Nucleus accumbens (tissue), 56 donors: ENCODE results near the gene DGKD.
"Not testable (repeated sequence)": the region's sequence is repeated elsewhere in the genome, so short reads cannot be mapped to it uniquely, and the experiment has no call there.

Source experiments
- DNase-seq, 56 donors: peaks; one replicate each; lab custom pipeline; 2025; lab: John Stamatoyannopoulos, UW

DGKD gene

DNA sequence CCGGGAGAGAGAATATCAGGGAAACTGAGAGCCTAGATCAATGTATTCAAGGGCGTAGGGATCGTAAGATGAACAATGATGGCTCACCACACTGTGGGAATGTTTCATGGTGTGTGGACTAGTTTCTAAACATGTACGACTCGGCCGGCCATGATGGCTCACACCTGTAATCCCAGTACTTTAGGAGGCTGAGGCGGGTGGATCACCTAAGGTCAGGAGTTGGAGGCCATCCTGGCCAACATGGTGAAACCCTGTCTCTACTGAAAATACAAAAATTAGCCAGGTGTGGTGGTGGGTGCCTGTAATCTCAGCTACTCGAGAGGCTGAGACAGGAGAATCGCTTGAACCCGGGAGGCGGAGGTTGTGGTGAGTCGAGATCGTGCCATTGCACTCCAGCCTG is 18.2 kb upstream of the DGKD start:
- DNase-seq, result not testable (repeated sequence)

DNA sequence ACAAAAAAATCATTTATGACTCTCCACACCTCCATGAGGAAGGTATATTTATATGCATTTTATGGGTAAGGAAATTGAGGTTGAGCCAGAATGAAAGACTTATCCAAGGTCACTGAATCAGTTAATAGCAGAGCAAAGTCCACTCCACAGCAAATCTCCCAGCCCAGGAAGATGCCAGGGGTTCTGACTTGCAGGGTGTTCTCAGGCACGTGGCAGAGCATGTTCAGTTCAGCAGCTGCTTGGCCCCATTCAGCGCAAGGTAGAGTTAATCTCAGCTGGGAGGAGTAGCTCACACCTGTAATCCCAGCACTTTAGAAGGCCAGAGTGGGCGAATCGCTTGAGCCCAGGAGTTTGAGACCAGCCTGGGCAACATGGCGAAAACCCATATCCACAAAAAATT is 17.8 kb upstream of the DGKD start:
- no peak for DNase-seq

DNA sequence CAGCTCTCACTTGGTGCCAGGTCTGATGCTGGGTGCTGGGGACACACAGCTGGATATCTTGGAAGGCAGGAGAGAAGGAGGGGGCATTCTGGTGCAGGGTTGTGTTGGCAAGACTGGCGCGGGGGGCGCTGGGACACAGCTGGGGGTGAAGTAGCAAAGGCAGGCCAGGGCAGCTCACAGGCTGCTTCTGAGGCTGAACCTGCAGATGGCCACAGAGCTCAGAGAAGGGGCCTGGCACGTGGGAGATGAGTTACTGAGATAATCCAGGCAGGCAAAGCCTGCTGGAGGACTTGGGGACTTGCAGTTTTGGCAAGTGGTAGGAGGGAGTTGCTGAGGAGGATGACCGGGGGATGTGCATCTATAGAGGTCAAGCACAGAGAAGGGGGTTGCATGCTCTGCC is 16.2 kb upstream of the DGKD start:
- DNase-seq, result no peak

DNA sequence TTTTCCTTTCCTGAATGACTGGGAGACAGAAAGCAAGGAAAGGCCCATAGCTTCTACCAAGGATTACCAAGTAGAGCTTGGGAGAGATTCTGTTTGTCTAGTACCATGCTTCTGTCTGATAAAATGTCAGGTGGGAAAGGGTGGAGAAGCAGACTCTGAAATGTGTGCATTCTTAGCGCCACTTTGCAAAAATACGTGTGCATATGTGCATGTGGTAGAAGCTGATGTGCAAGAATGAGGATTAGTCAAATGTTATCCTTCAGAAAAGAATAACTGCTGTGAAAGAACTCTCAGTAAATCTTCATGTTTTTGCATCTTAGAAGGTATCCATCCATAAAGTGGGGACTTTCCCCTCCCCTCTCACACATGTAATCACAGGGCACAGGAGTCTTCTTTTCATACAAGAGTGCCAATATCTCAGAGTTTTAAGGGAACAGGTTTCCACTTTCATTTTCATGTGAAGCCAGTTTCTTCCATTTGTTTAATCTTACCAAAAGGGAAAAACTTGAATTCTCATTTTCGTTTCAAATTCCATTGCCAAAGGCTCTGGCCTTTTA is 15.4 kb upstream of the DGKD start:
- DNase-seq, result no peak

DNA sequence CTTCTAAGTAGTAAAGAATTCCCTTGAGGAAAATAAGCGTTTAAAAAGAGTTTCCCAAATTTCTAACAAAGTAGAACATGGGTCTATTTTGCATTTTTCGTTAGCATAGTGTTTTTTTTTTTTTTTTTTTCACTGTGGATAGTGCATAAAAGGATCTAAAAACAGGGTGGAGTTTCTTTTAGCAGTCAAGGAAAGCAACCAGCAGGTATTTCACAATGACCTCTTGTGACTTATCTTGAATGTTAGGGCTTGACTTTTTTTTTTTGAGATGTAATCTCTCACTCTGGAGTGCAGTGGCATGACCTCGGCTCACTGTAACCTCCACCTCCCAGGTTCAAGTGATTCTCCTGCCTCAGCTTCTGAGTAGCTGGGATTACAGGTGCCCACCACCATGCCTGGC is 14.9 kb upstream of the DGKD start:
- no peak for DNase-seq

DNA sequence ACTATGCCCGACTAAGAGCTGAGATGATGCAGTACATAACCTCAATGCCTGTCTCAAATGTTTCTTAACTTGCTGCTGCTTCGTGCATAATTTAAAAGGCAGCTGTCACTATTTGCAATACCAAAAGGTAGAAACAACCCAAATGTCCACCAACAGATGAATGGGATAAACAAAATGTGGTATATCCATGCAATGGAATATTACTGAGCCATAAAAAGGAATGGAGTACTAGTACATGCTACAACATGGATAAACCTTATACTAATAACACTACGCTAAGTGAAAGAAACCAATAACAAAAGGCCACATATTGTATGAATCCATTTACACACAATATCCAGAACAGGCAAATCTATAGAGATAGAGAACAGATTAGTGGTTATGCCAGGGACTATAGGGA is 13.0 kb upstream of the DGKD start:
- no peak for DNase-seq

DNA sequence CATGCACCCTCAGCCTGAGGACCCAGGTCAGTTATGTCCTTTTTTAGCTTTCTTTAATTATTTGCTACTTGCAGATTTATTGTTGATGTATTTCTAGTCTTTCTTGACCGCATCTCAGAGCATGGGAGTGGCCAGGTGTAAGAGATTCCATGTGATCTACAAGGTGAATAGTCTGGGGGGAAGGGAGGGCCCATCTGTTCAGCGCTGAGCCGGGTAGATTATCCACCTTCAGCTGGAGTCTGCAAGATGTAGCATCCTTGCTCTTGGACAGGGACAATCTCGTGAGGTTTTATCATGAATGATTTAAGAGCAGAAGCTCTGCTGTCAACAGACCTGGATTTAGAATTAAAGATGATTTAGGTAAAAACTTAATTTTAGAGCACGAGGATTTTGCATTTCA is 12.0 kb upstream of the DGKD start:
- DNase-seq, result no peak

DNA sequence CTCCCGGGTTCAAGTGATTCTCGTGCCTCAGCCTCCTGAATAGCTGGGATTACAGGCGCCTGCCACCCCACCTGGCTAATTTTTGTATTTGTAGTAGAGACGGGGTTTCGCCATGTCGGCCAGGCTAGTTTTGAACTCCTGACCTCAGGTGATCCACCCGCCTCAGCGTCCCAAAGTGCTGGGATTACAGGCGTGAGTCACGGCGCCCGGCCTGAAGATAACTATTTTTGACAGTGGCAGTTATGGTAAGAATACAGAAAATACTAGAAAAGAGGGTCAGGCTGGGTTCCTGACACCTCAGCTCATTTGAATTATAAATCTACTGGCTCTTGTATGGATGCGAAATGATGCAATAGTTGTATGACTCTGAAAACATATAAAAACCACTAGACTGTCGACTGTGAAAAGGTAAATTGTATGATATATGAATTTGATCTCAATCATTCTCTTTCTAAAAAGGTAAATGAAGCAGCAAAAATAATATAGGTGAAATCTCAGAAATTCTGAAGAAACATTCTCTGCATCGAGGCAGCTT is 11.1 kb upstream of the DGKD start:
- no peak for DNase-seq

DNA sequence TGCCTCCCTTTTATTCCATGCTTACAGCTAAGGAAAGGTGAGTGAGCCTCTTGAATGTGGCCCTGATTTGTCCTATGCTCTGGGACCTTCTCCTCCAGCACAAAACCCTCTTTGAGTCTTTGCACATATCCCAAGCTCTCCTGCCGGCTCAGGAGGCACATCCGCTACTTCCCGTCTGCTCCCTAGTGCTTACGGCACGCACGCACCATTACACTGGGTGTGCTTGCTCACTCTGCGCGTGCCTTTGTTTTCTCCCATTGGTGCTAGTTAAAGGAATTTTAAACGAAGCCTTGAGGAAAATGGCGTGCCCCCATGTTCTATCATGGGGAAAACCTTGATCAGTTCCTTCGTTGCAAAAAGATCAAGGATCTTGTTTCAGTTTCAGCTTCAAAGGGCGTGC is 7.9 kb upstream of the DGKD start:
- DNase-seq, result no peak

DNA sequence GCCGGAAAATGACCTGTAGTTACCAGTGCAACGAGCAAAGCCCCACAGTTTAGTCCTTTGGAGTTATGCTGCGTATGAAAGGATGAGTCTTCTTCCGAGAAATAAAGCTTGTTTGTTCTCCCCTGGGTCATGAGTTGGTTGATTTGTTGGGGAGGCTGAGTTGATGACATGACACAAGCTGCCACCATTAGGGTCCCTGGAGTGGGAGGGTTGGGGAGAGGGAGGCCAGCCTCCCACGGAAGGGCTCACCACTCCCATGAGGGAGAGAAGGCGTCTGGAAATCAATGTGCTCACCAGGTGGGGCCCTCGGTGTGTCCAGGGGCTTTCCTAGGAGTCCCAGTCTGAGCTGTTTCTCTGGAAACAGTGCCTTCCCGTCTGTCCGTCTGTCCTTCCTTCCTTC is 7.4 kb upstream of the DGKD start:
- DNase-seq, result peak in 20 of 56 donors; percentile 13 to 51 (median 35)

DNA sequence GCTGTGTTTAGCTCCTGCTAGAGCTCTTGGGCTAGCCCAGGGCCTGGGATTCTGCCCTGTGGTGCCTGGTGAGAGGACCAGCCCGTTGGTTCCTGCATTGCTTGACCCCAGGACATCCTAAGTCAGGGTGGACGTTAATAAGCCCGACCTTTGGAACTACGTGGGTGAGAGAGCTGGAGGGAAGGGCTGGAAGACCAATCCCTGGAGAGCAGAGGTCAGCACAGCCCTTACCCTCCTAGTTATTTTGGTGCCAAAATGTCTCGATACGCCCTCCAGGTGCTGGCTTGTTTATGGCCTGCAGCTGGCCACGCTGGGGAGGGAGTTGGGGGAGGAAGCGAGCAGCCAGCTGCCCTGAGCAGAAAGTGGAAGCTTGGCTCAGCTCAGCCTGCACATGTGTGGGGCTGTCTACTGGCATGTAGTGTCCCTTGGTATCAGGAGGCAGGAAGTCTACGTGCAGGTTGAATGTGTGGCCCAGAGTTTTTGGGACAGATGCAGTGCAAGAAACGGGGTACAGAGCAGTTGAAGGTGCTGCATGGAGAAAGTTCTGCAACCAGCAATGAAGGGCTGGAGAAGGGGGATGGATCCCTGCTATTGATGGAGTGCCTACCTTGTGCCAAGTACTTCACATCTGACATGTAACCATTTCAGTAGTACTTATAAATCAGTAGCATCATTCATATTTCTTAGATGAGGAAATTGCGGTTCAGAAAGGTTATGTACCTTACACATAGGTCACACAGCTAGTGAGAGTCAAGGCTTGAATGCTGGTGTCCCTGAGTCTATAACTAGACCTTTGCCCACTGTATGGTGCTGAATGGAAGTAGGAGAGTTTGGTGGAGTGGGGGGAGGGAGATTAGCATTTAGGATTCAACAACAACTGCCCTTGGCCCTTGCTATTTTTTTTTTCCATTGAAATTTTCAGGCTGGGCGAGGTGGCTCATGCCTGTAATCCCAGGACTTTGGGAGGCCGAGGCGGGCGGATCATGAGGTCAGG is 5.0 kb upstream of the DGKD start:
- peak in 46 of 56 donors; percentile 26 to 90 (median 60) for DNase-seq

DNA sequence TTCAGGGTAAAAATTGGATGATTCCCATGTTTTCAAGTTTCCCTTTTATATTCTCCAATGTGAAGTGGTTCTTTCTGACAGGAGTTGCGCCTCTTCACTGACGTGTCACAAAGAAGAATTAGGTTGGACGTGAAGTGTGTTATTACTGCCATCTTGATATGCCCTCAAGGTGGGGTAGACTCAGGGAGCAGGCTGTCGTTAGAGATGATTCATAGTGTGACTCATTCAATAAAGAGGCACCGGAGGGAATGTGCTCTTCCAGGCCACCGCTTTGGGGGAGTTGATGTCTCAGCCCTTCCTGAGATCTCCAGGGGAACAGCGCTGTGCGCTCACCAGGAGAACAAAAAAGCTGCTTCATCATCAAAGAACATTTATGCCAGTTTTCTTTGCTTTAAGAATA is 3.6 kb upstream of the DGKD start:
- peak in 35 of 56 donors; percentile 16 to 84 (median 54) for DNase-seq

DNA sequence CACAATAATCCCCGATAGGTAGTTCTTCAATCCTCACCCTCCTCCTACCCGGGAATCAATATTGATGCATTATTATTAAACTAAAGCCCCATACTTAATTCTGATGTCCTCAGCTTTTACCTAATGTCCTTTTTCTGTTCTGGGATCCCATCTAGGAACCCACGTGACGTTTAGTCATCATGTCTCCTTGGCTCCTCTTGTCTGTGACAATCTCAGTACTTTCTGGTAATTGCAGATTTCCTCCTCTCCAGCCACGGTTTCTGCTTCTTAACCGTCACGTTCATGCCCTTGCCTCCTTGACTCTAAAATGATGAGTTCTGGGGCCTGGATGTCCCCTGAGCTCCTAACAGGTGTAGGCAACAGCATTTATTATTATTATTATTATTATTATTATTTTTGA is 2.9 kb upstream of the DGKD start:
- no peak for DNase-seq

DNA sequence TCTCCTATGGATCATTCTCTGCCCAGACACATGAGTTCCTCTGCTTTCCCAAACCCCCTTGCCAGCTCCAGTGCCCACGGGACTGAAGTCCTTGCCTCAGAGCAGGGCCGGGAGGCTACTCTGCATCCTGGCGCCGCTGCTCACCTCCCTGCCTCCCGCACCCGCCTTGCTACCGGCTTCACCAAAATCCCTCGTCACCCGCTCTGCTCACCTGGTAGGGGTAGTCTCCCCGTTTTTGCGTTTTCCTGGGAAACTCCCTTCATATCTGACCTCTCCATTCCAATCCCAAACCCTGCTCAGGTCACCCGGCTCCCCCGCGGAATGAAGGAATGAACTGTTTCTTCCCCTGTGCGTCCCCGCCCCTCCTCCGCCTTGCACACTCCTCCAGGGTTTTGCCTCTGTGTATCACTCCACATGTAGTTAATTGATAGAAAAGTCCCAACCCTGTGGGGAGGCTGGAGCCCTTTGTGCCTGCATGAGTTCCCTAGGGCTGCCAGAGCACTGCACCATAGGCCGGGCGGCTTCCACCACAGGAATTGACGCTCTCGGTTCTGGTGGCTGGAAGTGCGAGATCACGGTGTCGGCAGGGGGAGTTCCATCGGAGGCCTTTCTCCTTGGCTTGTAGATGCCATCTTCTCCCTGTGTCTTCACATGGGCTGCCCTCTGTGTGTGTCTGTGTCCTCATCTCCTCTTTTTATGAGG is 2.0 kb upstream of the DGKD start:
- DNase-seq, result no peak

DNA sequence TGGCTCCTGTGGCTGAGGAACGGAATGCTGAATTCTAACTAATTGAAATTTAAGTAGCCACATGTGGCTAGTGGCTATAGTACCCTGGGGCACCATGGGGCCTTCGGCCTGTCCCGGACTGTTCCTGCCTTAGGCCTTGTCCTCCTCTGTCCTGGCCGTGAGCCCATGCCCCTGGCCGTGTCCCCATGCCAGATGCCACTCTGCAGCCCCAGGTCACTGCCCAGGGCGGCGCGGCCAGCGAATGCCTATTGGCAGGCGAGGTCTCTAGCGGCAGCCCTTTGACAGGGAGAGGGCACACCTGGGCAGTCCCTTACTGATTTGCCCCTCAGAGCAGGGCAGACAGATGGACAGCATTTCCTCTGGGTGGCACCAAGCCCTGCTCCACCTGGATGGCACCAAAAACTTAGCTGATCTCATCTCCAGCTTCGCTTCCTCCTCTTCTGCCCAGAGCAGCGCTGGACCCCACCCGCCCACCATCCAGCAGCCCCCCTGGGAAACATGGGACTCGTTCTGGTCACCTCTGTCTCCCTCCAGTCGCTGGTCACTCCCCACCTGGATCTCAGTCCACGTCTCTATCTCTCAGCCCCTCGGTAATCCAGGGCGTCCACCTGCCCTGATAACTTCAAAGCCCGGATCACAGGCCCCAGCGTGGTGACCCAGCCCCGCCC is 1.1 kb upstream of the DGKD start:
- peak in 1 of 56 donors; percentile 32 for DNase-seq

DNA sequence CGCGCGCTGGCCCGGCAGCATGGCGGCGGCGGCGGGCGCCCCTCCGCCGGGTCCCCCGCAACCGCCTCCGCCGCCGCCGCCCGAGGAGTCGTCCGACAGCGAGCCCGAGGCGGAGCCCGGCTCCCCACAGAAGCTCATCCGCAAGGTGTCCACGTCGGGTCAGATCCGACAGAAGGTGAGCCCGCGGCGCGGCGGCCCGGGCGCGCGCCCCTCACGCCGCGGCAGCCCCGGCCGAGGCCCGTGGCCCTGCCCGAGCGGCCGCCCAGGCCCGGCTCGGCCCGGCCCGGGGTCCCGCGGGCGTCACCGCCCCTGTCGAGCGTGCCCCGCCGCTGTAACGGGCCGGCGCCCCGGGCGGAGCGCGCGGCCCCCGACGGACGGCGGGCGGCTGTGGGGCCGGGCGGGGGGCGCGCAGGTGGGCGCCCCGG is 218 bp downstream of the DGKD start:
- DNase-seq, result peak in 1 of 56 donors; percentile 52

DNA sequence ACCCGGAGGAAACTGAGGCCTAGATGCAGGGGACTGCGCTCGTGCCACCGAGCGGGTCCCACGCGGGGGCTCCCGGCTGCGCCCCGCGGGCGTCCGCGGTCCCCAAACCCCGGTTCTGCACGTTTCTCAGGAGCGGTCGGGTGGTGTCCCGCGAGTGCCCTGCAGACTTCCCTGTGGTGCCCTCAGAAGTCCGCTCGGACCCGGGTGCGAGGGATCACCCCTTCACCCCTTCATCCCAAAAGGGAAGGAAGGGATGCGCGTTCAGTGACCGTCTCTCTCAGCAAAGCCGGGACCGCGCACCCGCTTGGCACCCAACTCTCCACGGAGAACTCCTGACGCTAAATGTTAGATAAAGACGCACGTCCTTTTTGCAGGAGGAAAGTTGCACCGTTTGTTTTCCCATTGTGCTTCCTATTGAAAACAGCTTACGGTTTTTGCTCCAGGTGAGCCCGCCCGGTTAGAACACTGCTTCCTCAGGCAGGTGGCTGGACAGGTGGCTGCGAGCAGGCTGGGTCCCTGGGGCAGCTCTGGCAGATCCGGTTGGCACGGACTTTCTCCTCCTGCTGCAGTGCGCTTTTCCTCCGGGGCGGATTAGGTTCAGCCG is 779 bp downstream of the DGKD start:
- peak in 12 of 56 donors; percentile 24 to 62 (median 35) for DNase-seq

DNA sequence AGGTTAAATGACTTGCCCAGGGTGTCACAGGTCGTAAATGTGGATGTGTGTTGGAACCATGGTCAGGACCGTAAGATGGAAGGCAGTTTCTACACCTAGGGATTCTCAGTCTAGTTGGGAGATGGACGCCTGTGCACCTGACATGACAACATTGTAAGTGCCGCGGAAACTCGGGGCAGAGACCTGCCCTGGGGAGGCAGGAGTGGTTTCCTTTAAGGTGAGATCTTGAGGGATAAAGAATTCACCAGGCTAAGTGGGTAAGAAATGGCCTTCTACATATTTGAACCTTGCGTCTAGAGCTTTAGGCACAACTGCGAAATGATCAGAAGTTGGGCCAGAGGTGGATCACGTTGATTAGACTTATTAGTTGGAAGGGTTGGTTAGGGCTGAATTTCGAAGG is 1.6 kb downstream of the DGKD start:
- no peak for DNase-seq

DNA sequence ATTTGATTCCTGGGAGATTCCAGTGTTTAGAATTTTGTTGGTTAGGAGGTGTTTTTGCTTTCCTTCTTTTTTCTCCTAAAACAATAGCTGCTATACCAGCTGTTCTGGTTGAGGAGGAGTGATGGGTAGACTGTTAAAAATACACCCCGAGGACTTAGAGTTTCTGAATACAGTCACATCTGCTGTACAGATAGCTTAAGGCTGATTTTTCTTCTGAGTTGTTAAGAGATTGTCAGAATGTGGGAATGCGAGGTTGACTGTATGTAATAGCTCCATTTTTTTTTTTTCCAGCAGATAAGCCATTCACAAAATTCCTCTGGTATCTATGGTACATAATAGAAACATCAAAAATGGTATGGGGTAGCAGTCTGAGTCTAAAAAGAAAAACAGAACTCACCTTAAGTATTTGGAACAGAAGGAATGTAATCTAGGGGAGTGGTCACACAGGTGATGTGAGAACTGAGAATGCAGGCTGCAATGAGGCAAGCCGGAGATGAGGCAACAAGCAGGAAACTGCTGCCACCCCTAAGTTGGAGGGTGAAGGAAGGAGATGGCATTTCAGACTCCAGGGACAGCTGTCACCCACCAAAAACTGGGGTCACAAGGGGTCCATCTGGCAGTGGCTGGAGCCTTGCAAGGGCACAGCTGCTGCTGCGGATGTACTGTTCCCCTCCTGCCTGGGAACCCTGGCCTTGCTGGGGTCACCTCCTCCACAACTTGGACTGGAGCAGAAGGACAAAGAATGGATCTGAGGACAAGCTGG is 2.4 kb downstream of the DGKD start:
- no peak for DNase-seq
